Right cardiac atrium (tissue), 5 donors: ENCODE measurements around the gene FZD10. TPM values are rescaled to one million over a fixed set of nuclear protein-coding genes. Genes with fewer than 3 reads are reported as not detected.
A peak's percentile ranks its signal among the peaks of the same experiment; 100 is the strongest.

Source experiments
- ATAC-seq, 2 donors: fragments of 200-7000 bp; cut with Tn5 transposase; one replicate each; pipeline versions ENCODE4 v1.8.0 to v1.9.1; 2020; ENCODE audit warnings: moderate library complexity in 2 of 2, mild to moderate bottlenecking in 1 of 2
- DNase-seq, 3 donors: peaks; one replicate each; pipeline ENCODE4 v3.0.0-alpha.2; 2020
- H3K27ac ChIP-seq: one replicate; pipeline ENCODE4 v1.5.1; 2013; ENCODE audit warnings: mild to moderate bottlenecking, low read length, control low read depth, moderate library complexity
- H3K27me3 ChIP-seq: one replicate; pipeline ENCODE4 v1.6.1; 2013; ENCODE audit not compliant: control insufficient read depth, insufficient read depth
- H3K4me1 ChIP-seq: one replicate; pipeline ENCODE4 v1.6.1; 2013; ENCODE audit warnings: low read length; ENCODE audit not compliant: control insufficient read depth, insufficient read depth
- H3K4me3 ChIP-seq: one replicate; pipeline ENCODE4 v1.5.1; 2013; ENCODE audit warnings: low read length, control low read depth
- H3K9me3 ChIP-seq: one replicate; pipeline ENCODE4 v1.6.1; 2013; ENCODE audit warnings: low read length; ENCODE audit not compliant: control insufficient read depth
- WGBS: extraction: QIAGEN DNeasy Blood & Tissue Kit; methylation state at CpG from one replicate; pipeline ENCODE4 v1.1.7; 2013; 5-methylcytosine and 5-hydroxymethylcytosine counted together
- intact Hi-C, 4 donors: fragments of 100-400 bp; cut with DNase I; formaldehyde crosslinking; loops; one replicate each; pipeline versions ENCODE4 v1.11.0 to v1.14.0; 2022 to 2023
- polyA plus RNA-seq: library from polyadenylated mRNA; stranded (reverse); fragments of 200-250 nt; gene quantifications from one replicate; pipeline ENCODE4 v1.2.3, GENCODE V29; 2013
- total RNA-seq, 4 donors: library from RNA; stranded (reverse); fragmentation: NEBNext Ultra II Directional; extraction: Animal tissue kit (Norgen Biotek cat#: 25700); gene quantifications; one replicate each; pipeline ENCODE4 v1.2.1, GENCODE V29; 2021
- donor health status: healthy with polysubstance abuse.
- donor health status: DM: no; HTN: yes; CAD: no.
- donor health status: DM: no; HTN: no; CAD: no.
- donor health status: DM: no; HTN: yes; CAD: no; lungs with severe emphysema.
- donor health status: DM: yes; HTN: yes; CAD: no.

Gene FZD10
- total and polyA plus RNA-seq, 5 donors = 0.06 to 0.28 (median 0.19) TPM; not detected in 1

DNA sequence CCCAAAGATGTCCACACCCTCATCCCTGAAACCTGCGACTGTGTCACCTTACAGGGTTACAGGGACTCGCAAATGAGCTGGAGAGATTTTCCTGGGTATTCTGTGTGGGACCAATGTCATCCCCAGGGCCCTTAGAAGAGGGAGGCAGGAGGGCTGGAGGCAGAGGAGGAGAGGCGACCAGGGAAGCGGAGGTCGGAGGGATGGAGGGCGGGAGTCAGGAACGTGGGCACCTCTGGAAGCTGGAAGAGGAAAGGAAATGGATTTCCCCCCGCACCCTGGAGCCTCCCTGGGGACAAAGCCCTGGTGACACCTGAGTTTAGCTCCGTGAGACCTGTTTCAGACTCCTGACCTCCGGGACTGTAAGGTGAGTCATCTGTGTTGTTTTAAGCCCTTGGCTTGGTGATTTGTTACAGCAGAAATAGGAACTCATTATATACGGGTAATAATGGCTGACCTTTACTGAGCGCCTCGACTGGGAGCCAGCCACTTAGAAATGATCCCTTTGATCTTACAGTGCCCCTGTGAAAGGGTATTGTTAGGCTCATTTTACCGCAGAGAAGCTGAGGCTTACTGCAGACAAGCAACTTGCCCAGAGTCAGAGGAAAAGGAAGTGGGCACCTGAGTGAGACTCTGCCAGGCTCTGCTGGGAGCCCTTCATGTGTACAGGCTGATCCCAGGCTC, 29.3 kb upstream of the FZD10 start:
- Histone ChIP-seq H3K4me1 (no peaks in the 10 kb centered on the region), H3K9me3 (no peaks in the 10 kb centered on the region), H3K27me3 (no peaks in the 10 kb centered on the region), H3K4me3 (no peak overlapping the region), H3K27ac (no peak overlapping the region)
- DNase-seq (no peak), ATAC-seq (no peak)
- intact Hi-C loops = no loop called here
- WGBS = 62% methylated on average over 14 of the region's 14 CpGs

DNA sequence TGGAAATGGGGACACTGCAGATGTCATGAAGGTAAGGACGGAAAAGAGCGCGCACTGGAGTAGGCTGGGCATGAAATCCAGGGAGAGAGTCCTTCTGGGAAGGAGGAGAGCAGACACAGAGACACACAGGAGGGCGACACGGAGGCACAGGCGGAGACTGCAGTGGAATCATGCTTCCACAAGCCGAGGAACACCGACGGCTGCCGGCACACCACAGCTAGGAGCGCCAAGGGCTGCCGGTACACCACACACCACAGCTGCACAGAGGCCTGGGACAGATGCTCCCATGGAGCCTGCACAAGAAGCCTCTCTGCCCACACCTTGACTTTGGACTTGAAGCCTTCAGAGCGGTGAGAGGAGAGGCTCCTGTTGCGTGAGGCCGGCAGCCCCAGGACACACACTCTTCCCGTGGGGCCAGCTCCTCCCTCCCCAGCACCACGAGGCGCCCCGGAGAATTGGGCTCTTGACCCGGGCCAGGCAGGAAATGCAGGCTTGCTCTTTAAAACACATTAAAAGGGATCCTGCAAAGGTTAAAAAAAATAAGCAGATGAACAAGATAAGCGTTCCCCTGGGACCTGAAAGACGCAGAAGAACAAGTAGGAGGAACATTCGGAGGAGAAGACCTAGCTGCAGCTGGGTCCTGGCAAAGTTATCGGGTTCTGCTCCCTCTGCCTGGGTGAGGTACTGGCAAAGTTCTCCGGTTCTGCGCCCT, 28.3 kb upstream of the FZD10 start:
- no peak for ATAC-seq
- intact Hi-C loops = no loop called here

DNA sequence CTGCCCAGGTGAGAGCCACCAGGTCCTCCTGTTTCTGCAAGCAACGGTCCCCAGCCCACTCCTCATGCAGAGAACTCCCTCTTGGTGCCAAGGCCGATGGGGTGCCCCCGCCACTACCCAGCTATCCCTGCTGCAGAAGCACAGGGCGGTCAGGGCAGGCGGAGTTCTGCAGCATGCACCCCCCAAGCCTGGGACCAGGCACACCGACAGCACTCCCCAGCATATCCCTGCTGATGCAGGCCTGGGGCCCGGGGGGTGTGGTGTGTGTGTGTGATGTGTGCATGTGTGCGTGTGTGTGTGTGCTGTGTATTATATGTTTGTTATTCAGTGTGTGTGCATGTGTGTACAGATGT, 27.7 kb upstream of the FZD10 start:
- H3K27me3 ChIP-seq = no peaks in the 10 kb centered on the region
- WGBS = 81% methylated on average over 8 of the region's 8 CpGs
- no peak for DNase-seq

More for the DNA sequence above, 28.3 kb upstream of the FZD10 start:
- H3K27me3 ChIP-seq = no peaks in the 10 kb centered on the region
- no peaks in the 10 kb centered on the region for H3K9me3 ChIP-seq
- no peaks in the 10 kb centered on the region for H3K4me1 ChIP-seq
- H3K27ac ChIP-seq = no peak overlapping the region
- WGBS = 67% methylated on average over 26 of the region's 26 CpGs
- no peak overlapping the region for H3K4me3 ChIP-seq
- DNase-seq = no peak

DNA sequence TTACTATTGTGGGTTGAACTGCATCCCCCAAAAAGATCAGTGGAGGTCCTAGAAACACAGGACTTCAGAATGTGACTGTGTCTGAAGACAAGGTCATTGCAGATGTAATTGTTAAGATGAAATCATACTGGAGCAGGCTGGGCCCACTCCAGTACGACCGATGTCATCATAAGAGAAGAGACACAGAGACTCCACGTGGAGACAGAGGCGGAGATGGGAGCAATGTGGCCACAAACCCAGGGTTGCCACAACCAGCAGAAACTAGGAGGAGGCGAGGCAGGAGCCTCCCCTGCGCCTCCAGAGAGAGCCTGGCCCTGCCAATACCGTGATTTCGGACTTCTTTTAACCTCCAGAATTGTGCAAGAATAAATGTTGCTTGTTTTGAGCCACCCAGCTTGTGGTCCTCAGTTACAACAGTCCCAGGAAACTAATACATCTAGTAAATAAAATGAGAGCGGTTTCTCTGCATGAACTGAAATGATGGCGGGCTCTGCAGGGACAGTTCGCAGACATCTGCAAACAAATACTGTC, 25.7 kb upstream of the FZD10 start:
- H3K9me3 ChIP-seq = no peaks in the 10 kb centered on the region
- H3K27me3 ChIP-seq = no peaks in the 10 kb centered on the region
- H3K27ac ChIP-seq = no peak overlapping the region
- H3K4me3 ChIP-seq = no peak overlapping the region
- ATAC-seq = no peak
- WGBS = 76% methylated on average over 11 of the region's 11 CpGs
- no peaks in the 10 kb centered on the region for H3K4me1 ChIP-seq
- no peak for DNase-seq
- intact Hi-C loops = no loop called here

More for the DNA sequence above, 27.7 kb upstream of the FZD10 start:
- intact Hi-C loops = no loop called here
- no peak overlapping the region for H3K27ac ChIP-seq
- H3K9me3 ChIP-seq = no peaks in the 10 kb centered on the region
- ATAC-seq = no peak
- H3K4me3 ChIP-seq = no peak overlapping the region
- no peaks in the 10 kb centered on the region for H3K4me1 ChIP-seq

DNA sequence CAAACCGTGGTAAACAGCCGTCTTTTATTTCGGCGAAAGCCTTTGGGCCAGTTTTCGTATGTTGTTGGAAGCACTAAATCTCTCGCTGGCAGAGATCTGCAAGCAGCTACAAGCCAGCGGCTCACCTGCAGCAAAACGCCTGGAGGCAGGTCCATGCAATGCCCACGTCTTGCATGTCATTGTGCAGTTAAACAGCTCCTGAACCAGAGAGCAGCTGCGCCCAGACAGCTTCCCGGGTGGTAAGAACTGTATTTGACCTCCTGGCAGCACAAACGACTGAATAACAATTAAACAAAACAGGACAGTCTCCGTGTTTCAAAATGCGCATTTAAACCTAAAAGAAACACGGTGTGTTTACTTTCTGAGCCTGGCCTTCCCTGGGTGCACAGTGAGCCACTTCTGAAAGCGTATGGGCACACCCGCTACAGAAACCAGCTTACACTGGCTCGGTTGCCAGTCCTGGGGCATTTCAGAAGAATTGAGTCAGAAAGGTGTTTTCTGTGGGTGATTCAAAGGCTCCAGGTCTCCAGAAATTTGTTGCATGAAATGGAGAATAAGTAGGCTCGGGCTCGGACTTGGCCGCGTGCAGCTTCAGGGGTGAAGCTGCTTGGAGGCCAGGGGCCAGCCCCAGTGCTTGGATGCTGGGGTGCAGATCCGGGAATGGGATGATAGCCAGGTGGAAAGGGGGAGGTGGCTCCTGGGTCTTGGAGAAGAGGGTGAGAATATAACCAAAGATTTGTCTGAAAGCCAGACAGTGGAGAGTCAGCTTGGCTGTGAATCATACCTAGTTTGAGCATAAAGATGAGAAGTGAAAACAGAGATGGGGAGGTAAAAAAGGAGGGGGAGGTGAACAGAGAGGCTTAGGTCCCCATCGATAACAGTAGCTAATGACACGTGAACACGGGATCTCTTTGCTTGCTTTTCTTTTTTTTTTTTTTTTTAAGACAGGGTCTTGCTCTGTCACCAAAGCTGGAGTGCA, 24.9 kb upstream of the FZD10 start:
- H3K9me3 ChIP-seq = no peaks in the 10 kb centered on the region
- H3K4me1 ChIP-seq = no peaks in the 10 kb centered on the region
- no peaks in the 10 kb centered on the region for H3K27me3 ChIP-seq
- intact Hi-C loops = no loop called here
- no peak for DNase-seq
- no peak overlapping the region for H3K4me3 ChIP-seq
- 54% methylated on average over 26 of the region's 26 CpGs for WGBS
- ATAC-seq = no peak
- H3K27ac ChIP-seq = no peak overlapping the region

DNA sequence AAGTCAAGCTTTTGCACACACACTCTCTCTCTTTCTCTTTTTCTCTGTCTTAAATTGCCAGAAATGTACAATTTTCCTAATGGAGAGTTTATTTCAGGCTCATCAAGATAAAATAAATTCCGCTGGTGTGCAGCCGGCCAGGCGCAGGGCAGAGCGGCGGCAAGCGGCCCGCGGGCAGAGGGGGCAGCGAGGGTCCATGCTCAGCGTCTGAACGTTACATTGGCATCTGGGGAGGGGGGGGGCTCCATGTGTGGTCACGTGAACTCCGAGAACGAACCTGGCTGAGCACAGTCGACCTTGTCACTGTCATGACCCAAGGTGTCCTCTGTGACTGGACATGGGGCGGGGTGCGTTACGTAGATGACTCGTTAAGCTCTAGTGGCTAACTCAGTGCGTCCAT, 23.8 kb upstream of the FZD10 start:
- no peaks in the 10 kb centered on the region for H3K27me3 ChIP-seq
- intact Hi-C loops = no loop called here

DNA sequence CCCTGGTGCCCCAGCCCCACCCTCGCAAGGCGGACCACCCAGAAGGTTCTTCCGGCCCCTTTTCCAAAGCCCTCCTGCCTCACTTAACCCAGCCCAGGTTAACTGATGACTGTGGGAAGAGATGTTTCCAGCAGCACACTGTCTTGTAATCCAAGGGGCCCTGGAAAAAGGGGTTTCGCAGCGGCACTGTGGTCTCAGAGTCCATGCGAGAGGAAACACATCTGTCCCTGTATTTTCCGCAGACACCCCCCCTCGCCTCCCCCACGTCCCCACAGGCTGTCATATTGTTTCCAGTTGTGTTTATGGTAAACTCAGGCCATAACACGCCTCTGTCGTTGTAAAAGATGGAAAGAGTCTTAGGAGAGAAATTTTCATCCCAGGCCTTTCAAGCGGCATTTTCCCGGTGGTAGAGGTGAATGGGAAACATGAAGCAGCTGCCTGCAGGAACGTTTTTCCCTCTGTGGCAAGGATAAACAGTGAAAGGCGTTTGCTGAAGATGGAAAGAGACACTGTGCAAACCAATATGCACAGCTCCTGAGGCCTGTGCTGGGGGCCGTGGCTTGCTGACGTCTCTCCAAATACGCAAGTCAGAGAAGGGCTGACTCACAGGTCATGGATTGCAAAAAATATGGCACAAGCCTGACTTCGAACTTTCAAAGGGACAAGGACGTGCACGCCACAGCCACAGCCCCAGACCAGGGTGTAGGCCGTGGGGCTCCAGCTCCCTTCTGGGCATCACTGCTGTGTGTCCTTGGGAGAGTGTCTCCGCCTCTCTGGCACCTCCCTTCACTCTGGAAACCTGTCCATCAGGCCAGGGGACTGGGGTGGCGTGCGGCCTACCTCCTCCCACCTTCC, 22.5 kb upstream of the FZD10 start:
- H3K4me3 ChIP-seq = no peak overlapping the region
- H3K4me1 ChIP-seq = no peaks in the 10 kb centered on the region
- ATAC-seq (no peak), DNase-seq (no peak)
- H3K9me3 ChIP-seq = no peaks in the 10 kb centered on the region
- intact Hi-C loops = no loop called here
- WGBS = 67% methylated on average over 25 of the region's 25 CpGs
- H3K27me3 ChIP-seq = no peaks in the 10 kb centered on the region
- no peak overlapping the region for H3K27ac ChIP-seq

More for the DNA sequence above, 23.8 kb upstream of the FZD10 start:
- no peaks in the 10 kb centered on the region for H3K4me1 ChIP-seq
- 84% methylated on average over 20 of the region's 20 CpGs for WGBS
- no peak for ATAC-seq
- H3K9me3 ChIP-seq = no peaks in the 10 kb centered on the region
- H3K27ac ChIP-seq = no peak overlapping the region
- no peak overlapping the region for H3K4me3 ChIP-seq
- DNase-seq = no peak

DNA sequence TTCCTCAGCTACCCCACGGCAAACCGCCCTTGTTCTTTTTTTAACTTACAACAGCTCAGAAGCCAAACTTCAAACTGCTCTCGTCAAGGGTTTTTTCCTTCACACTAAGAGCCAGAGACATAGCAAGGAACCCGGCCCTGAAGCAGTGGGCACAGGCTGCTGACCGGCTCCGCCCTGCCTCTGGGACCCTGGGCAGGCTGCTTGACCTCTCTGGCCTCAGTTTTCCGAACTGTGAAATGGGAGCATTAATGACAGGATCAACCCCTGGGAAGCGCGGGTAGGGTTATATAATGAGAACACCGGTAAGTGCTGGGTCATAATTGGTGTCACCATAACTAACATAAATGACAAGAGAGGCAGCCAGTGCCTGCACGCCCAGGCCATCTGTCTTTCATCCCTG, 21.2 kb upstream of the FZD10 start:
- H3K4me1 ChIP-seq = no peaks in the 10 kb centered on the region
- ATAC-seq = no peak
- H3K4me3 ChIP-seq = no peak overlapping the region
- no peaks in the 10 kb centered on the region for H3K27me3 ChIP-seq
- 69% methylated on average over 11 of the region's 11 CpGs for WGBS
- no peak overlapping the region for H3K27ac ChIP-seq
- H3K9me3 ChIP-seq = no peaks in the 10 kb centered on the region
- intact Hi-C loops = no loop called here
- DNase-seq = no peak

DNA sequence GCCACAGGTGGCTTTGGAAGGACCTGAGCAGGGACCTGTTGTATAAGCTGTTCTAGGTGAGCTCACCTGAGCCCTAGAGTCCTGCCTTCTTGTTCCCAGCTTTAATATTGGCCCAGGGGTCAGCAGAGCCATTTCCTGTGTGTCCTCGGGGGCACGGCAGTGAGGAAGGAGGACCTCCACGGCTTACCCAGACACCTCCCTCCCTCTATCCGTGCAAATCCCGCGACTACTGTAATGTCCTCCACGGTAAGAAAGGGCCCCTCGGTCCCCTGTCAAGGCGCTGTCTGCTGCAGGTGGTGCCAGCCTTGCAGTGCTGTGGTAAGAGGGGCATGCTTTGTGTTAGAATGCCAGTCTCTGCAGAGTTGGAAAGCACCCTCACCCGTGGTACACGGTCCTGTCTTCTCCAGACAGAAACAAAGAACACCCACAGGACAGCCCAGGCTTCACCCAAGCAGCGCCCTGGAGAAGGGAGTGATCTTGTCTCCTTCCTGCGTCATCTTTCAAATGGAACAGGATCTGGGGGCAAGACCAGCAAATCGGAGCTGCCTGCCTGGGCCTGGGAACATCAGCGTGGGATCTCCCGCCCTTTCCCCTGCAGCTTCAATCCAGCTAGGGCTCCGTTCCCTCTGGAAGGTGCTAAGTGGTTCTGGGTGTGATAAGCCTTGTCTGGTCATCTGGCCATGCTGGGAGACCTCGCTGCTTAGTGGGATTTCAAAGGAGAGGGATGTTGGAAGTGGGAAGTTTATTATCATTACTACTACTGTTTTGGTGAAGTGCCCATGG, 20.2 kb upstream of the FZD10 start:
- H3K9me3 ChIP-seq = no peaks in the 10 kb centered on the region
- DNase-seq = peak in 1 of 3 donors; percentile 6
- no peak overlapping the region for H3K27ac ChIP-seq
- 62% methylated on average over 18 of the region's 18 CpGs for WGBS
- H3K27me3 ChIP-seq = no peaks in the 10 kb centered on the region
- intact Hi-C loops = no loop called here
- ATAC-seq = no peak
- no peaks in the 10 kb centered on the region for H3K4me1 ChIP-seq
- no peak overlapping the region for H3K4me3 ChIP-seq

DNA sequence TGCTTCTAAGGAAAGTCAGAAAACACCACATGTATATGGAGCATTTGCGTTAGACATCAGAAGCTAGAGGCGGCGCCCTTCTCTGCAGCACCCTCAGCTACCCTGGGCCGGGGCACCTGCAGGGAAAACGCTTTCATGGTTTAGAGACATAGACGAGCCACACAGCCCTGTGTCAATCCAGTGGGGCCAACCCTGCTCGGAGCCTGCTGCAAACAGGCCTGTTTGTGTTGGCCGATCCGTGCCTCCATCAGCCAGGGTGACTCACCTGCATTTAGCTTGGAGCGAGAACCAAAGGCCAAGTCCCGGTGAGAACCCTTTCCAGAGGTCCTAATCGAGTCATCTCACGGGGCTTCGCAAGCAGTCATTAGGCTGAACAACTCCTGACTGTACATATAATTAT, 19.5 kb upstream of the FZD10 start:
- intact Hi-C loops = no loop called here
- H3K4me3 ChIP-seq = no peak overlapping the region
- no peaks in the 10 kb centered on the region for H3K9me3 ChIP-seq
- H3K27ac ChIP-seq = no peak overlapping the region
- no peaks in the 10 kb centered on the region for H3K27me3 ChIP-seq
- ATAC-seq = no peak
- DNase-seq = no peak
- H3K4me1 ChIP-seq = no peaks in the 10 kb centered on the region
- 78% methylated on average over 14 of the region's 14 CpGs for WGBS
